HFF-Myc (cell line): Measurements from ENCODE around the gene STIMATE.

Experiments
- DNase-seq: peaks from one replicate; pipeline ENCODE4 v3.0.0-alpha.2; 2011; ENCODE audit warnings: low read depth; ENCODE audit errors: extremely low read depth
- H3K4me3 ChIP-seq: replicated peaks from 2 replicates; pipeline ENCODE4 v1.5.1; 2011; ENCODE audit warnings: low read depth, mild to moderate bottlenecking, control low read depth, low read length
- CTCF ChIP-seq: IDR thresholded peaks from 2 replicates; pipeline ENCODE4 v1.5.1; 2012; ENCODE audit warnings: mild to moderate bottlenecking, low read depth, low read length, control low read depth; ENCODE audit errors: missing control alignments

STIMATE gene

DNA sequence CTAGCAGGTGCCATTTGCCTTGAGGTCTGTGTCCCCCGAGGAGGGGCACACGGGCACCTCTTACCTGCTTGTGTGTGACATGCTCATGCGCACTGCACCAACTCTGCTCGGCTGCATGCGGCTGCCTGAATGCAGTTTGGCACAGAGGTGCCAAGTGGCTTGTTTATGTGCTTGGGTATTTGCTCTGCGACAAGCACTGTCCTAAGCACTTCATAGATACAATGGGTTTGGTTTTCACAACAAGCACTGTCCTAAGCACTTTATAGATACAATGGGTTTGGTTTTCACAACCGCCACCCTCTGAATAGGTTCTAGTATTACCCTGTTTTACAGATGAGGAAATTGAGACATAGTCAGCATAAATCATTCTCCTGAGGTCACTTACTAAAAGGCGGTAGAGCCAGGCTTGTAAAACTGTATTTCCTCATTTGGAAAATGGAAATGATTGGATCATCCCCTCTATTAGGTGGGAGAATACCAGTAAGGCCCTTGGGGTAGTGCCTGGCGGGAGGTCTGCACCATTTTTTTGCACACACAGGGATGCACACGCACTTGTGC is 67.4 kb downstream of the STIMATE start:
- no peak for TF ChIP-seq CTCF
- DNase-seq = no peak
- no peak overlapping the region for H3K4me3 ChIP-seq

- TF ChIP-seq CTCF = no peak
- no peak overlapping the region for H3K4me3 ChIP-seq
- DNase-seq = no peak
Measured at GRCh38 chr3:52829482-52829881, 67.9 kb downstream of the STIMATE start.

DNA sequence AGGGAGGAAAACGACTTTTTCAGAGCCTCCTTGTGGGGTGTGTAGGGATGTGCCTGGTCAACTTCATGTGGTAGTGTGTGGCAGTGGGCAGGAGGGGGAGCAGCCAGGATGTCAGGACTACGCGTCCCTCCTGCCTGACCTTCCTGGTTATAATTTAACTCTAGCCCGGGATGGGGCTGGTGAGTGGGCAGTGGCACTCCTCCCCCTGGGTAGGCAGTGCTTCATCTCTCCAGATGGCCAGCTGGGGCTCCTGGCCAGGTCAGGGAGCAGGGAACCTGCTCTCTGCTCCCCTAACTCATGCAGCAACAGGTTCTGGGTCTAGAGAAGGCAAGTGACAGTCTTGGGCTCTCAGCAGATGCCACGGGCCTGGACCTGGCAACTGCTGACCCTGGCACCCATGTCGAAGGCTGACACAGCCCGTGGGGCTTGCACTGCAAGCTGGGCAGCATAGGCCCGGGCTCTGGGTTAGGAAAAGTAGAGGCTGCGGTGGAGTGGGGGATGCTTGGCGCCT is 69.4 kb downstream of the STIMATE start:
- peak; percentile 12 for TF ChIP-seq CTCF
- no peak overlapping the region for H3K4me3 ChIP-seq
- DNase-seq = no peak

DNA sequence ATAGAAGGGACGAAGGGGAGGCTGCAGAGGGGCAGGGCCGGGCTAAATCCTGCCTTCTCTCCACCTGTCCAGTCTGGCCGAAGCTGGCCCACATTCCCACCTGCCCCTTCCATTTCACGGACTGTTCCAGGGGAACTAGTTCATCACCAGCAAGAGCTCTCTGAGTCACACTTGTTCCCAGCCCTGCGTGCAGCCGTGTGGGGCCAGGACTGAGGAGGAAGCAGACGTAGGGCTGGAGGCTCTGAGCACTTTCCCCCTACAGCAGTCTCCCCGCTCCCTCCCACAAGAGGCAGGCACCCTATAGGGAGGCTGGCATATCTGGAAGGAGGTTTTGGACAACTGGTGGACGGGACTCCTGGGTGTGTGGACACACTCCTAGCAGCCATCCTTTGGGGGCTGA is 69.9 kb downstream of the STIMATE start:
- no peak for TF ChIP-seq CTCF
- no peak for DNase-seq
- no peak overlapping the region for H3K4me3 ChIP-seq

DNA sequence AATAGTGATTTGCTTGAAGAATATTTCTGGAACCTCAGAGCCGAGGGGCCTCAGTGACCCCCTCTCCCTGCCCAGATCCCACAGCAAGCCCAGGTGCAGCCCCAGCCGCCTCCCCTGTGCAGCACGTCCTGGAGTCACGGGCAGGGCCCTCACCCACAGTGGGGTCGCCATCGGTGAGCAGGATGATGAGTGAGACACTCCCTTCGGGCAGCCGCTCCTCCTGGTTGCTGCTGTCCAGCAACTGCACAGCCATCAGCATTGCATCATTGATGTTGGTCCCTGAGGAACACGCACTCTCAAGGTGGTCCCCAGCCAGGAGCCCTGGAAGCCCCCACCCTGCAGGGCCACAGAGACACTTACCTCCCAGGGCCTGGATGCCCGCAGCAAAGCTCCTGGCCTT is 73.3 kb downstream of the STIMATE start:
- TF ChIP-seq CTCF = no peak
- no peak for DNase-seq
- no peak overlapping the region for H3K4me3 ChIP-seq

DNA sequence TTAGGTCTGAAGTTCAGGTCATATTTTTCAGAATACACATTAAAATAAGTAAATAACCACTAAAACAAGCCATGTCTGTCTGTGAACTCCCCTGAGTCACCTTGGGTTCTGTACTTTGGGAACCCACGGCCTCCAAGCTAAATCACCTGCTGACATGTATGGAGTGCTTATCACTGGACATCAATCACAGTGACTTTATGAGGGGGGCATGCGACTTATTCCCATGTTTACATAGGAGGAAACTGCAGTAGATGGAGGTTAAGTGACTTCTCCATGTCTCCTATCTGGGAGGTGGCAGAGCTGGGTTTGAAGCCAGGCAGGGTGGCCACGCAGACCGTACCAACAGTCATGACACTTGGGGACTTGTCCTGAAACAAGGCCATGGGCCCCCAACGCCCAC is 75.0 kb downstream of the STIMATE start:
- H3K4me3 ChIP-seq = no peak overlapping the region
- DNase-seq = no peak
- no peak for TF ChIP-seq CTCF

DNA sequence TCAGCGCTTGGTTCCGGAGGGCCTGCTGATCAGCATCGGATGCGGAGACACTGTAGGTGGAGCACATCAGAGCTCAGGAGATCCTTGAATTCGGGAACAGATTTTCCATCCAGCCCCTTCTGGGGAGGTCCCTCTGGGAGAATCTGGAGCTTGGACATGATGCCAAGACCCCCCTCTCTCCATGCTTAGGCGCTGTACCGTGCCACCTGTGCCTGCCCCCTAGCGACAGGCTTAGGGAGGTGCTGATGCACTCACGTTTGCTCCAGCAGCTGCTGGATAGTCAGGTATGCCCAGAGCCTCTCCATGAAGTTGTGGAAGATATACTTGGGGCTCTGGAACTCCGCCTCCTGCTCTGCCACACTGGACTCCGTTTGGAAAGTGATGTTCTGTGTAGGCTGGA is 76.6 kb downstream of the STIMATE start:
- H3K4me3 ChIP-seq = no peak overlapping the region
- DNase-seq = no peak
- peak; percentile 86 for TF ChIP-seq CTCF
